H1 (cell line): ENCODE measurements around the gene FNDC7. TPM values are rescaled to one million over a fixed set of nuclear protein-coding genes. Genes with fewer than 3 reads are reported as not detected.

Experiments
- CTCF ChIA-PET: fragments of 300-600 bp; sonication (Branson Sonifier 250); formaldehyde crosslinking; loops from one replicate; lab custom pipeline; 2021; ENCODE audit not compliant: partially characterized antibody; lab: Charles Lee
- POLR2A ChIA-PET: fragments of 300-600 bp; sonication (Branson Sonifier 250); formaldehyde crosslinking; loops from one replicate; lab custom pipeline; 2021; ENCODE audit warnings: inconsistent platforms; ENCODE audit not compliant: partially characterized antibody; lab: Charles Lee
- DNase-seq, 2 experiments: peaks; one replicate each; pipeline versions ENCODE4 v3.0.0 to v3.0.0-alpha.2; 2010 to 2022; ENCODE audit warnings: low spot score in 2 of 2, low read depth in 1 of 2, mixed read lengths in 1 of 2
- FAIRE-seq: peaks from 2 replicates; lab custom pipeline; 2011; peaks lifted over from hg19 to GRCh38; lab: Jason Lieb, UNC
- H2AFZ ChIP-seq: 2 replicates; pipeline ENCODE4 v1.8.1; 2012; ENCODE audit warnings: low read length, inconsistent platforms
- H2AK5ac ChIP-seq: 2 replicates; pipeline ENCODE4 v1.6.1; 2013; ENCODE audit warnings: low read depth, low read length
- H2BK120ac ChIP-seq: replicated peaks from 2 replicates; pipeline ENCODE3; 2013; ENCODE audit warnings: low read depth, low read length, inconsistent platforms
- H2BK12ac ChIP-seq: 2 replicates; pipeline ENCODE4 v1.6.1; 2013; ENCODE audit warnings: low read depth, low read length
- H2BK15ac ChIP-seq: 2 replicates; pipeline ENCODE4 v1.6.1; 2013; ENCODE audit warnings: low read length
- H2BK20ac ChIP-seq: 2 replicates; pipeline ENCODE4 v1.6.1; 2013; ENCODE audit warnings: low read length
- H2BK5ac ChIP-seq: 2 replicates; pipeline ENCODE4 v1.6.1; 2013; ENCODE audit warnings: low read depth, low read length
- H3K14ac ChIP-seq: 2 replicates; pipeline ENCODE4 v1.6.1; 2013; ENCODE audit warnings: inconsistent platforms; ENCODE audit not compliant: insufficient read length
- H3K18ac ChIP-seq: 2 replicates; pipeline ENCODE4 v1.6.1; 2013; ENCODE audit warnings: low read length; ENCODE audit errors: extremely low read depth
- H3K23ac ChIP-seq: 2 replicates; pipeline ENCODE4 v1.6.1; 2013; ENCODE audit warnings: inconsistent platforms; ENCODE audit not compliant: insufficient read length
- H3K23me2 ChIP-seq: 2 replicates; pipeline ENCODE4 v1.6.1; 2013; ENCODE audit warnings: low read depth, low read length
- H3K27ac ChIP-seq: 2 replicates; pipeline ENCODE4 v1.6.1; 2011; ENCODE audit warnings: low read depth, low read length, inconsistent platforms
- H3K27me3 ChIP-seq, 4 experiments: replicated peaks in 1 of 4; 1 replicate in 1 of 4; 2 replicates in 3 of 4; pipeline versions ENCODE4 v1.6.1 to v1.8.1; 2011 to 2013; ENCODE audit warnings: low read length in 3 of 4, mild to moderate bottlenecking in 3 of 4, inconsistent platforms in 2 of 4, mixed read lengths in 2 of 4, moderate library complexity in 1 of 4; ENCODE audit not compliant: control insufficient read depth in 3 of 4, insufficient read depth in 3 of 4; ENCODE audit errors: extremely low read depth in 1 of 4
- H3K36me3 ChIP-seq, 4 experiments: 2 replicates each; pipeline versions ENCODE4 v1.6.1 to v1.8.1; 2011 to 2013; ENCODE audit warnings: mild to moderate bottlenecking in 4 of 4, low read length in 3 of 4, moderate library complexity in 2 of 4, control low read depth in 1 of 4, inconsistent platforms in 1 of 4; ENCODE audit not compliant: insufficient read depth in 4 of 4, control insufficient read depth in 2 of 4
- H3K4ac ChIP-seq: replicated peaks from 2 replicates; pipeline ENCODE3; 2013; ENCODE audit warnings: low read length, low read depth, mixed read lengths, inconsistent platforms; ENCODE audit not compliant: insufficient read length
- H3K4me1 ChIP-seq, 4 experiments: replicated peaks in 1 of 4; 1 replicate in 1 of 4; 2 replicates in 3 of 4; pipeline versions ENCODE4 v1.6.1 to v1.8.1; 2011 to 2013; ENCODE audit warnings: low read length in 3 of 4, inconsistent platforms in 2 of 4, mixed read lengths in 1 of 4; ENCODE audit not compliant: insufficient read depth in 4 of 4, control insufficient read depth in 3 of 4
- H3K4me2 ChIP-seq, 2 experiments: 2 replicates each; pipeline versions ENCODE4 v1.6.1 to v1.8.1; 2011 to 2013; ENCODE audit warnings: low read depth in 2 of 2, low read length in 2 of 2, control low read depth in 1 of 2, inconsistent platforms in 1 of 2, mild to moderate bottlenecking in 1 of 2; ENCODE audit not compliant: insufficient read depth in 1 of 2
- H3K4me3 ChIP-seq, 4 experiments: fragments of 200-600, 300-600 bp in 1 of 4; sonication (generic), shearing (Covaris generic), sonication (Bioruptor Twin) in 1 of 4; 2 replicates each; pipeline versions ENCODE4 v1.5.1 to v1.8.1; 2011 to 2016; ENCODE audit warnings: low read length in 4 of 4, low read depth in 3 of 4, control low read depth in 2 of 4, inconsistent platforms in 2 of 4, mild to moderate bottlenecking in 2 of 4, mixed read lengths in 1 of 4, moderate library complexity in 1 of 4; ENCODE audit not compliant: insufficient read depth in 2 of 4; ENCODE audit errors: extremely low read depth in 1 of 4
- H3K56ac ChIP-seq: replicated peaks from 2 replicates; pipeline ENCODE3; 2013; ENCODE audit warnings: low read depth, mild to moderate bottlenecking, mixed read lengths, low read length, inconsistent platforms; ENCODE audit not compliant: insufficient read length
- H3K79me1 ChIP-seq: 2 replicates; pipeline ENCODE4 v1.6.1; 2013; ENCODE audit warnings: low read depth, low read length, control low read depth
- H3K79me2 ChIP-seq, 2 experiments: 2 replicates each; pipeline versions ENCODE4 v1.6.1 to v1.8.1; 2012 to 2013; ENCODE audit warnings: low read length in 2 of 2, mild to moderate bottlenecking in 2 of 2, inconsistent platforms in 1 of 2; ENCODE audit not compliant: insufficient read depth in 2 of 2, control insufficient read depth in 1 of 2
- H3K9ac ChIP-seq, 4 experiments: replicated peaks in 1 of 4; 1 replicate in 1 of 4; 2 replicates in 3 of 4; pipeline versions ENCODE4 v1.6.1 to v1.8.1; 2011 to 2013; ENCODE audit warnings: low read depth in 3 of 4, low read length in 3 of 4, control low read depth in 2 of 4, mild to moderate bottlenecking in 2 of 4, moderate library complexity in 2 of 4, inconsistent platforms in 1 of 4; ENCODE audit errors: extremely low read depth in 1 of 4
- H3K9me3 ChIP-seq, 2 experiments: 2 replicates each; pipeline versions ENCODE4 v1.6.1 to v1.8.1; 2012 to 2013; ENCODE audit warnings: mild to moderate bottlenecking in 2 of 2, moderate library complexity in 2 of 2, control low read depth in 1 of 2, inconsistent platforms in 1 of 2, low read depth in 1 of 2, low read length in 1 of 2, mixed read lengths in 1 of 2; ENCODE audit not compliant: insufficient read depth in 2 of 2
- H4K20me1 ChIP-seq, 2 experiments: replicated peaks in 1 of 2; 2 replicates each; pipeline versions ENCODE3 to v1.8.1; 2011 to 2013; ENCODE audit warnings: inconsistent platforms in 2 of 2, low read length in 2 of 2, mild to moderate bottlenecking in 1 of 2; ENCODE audit not compliant: insufficient read depth in 2 of 2, control insufficient read depth in 1 of 2
- H4K5ac ChIP-seq: 2 replicates; pipeline ENCODE4 v1.6.1; 2013; ENCODE audit warnings: low read length, low read depth, mixed read lengths, inconsistent platforms; ENCODE audit not compliant: insufficient read length
- H4K8ac ChIP-seq: 2 replicates; pipeline ENCODE4 v1.8.0; 2013; ENCODE audit warnings: mild to moderate bottlenecking, moderate library complexity, low read length, inconsistent platforms; ENCODE audit not compliant: insufficient read depth; ENCODE audit errors: extremely low read depth
- H4K91ac ChIP-seq: replicated peaks from 2 replicates; pipeline ENCODE3; 2013; ENCODE audit warnings: low read length, mixed read lengths, inconsistent platforms; ENCODE audit not compliant: insufficient read length
- CEBPB ChIP-seq: IDR thresholded peaks from 2 replicates; pipeline ENCODE4 v1.6.1; 2012; ENCODE audit warnings: low read depth, low read length
- POLR2A ChIP-seq, 2 experiments: IDR thresholded peaks; 1 replicate in 1 of 2; 2 replicates in 1 of 2; pipeline ENCODE4 v1.6.1; 2011; ENCODE audit warnings: low read depth in 2 of 2, low read length in 2 of 2, mild to moderate bottlenecking in 2 of 2; ENCODE audit errors: control extremely low read depth in 1 of 2
- WGBS, 2 experiments: shearing (Covaris generic) in 1 of 2; methylation state at CpG; one replicate each; pipeline versions ENCODE4 v1.1.6 to v1.1.7; 2013 to 2015; ENCODE audit warnings: low lambda C conversion rate in 2 of 2, mixed read lengths in 2 of 2, inconsistent platforms in 1 of 2, low coverage in 1 of 2, missing lambda C conversion rate in 1 of 2; ENCODE audit not compliant: insufficient replicate concordance in 2 of 2, insufficient coverage in 1 of 2, insufficient read length in 1 of 2; ENCODE audit errors: extremely low coverage in 1 of 2, missing lambda C conversion rate in 1 of 2; 5-methylcytosine and 5-hydroxymethylcytosine counted together
- polyA plus RNA-seq, 7 experiments: library from polyadenylated mRNA; depleted of rRNA in 3 of 7; stranded (reverse) in 5 of 7; unstranded in 2 of 7; fragments of >200 nt in 5 of 7; fragments of 200-250 nt in 2 of 7; gene quantifications; 1 replicate in 5 of 7; 2 replicates in 1 of 7; 4 replicates in 1 of 7; pipeline versions ENCODE4 v1.2.1 to v1.2.3, GENCODE V29; 2011 to 2013; ENCODE audit warnings: missing spikeins in 2 of 7, mixed read lengths in 2 of 7
- total RNA-seq: library from RNA; stranded (reverse); fragmentation: NEBNext Ultra II Directional; extraction: Animal tissue kit (Norgen Biotek cat#: 25700); gene quantifications from 2 replicates; pipeline ENCODE4 v1.2.1, GENCODE V29; 2021

Gene FNDC7
- total and polyA plus RNA-seq, 2 of the 8 experiments (the other 6 are each of a cell fraction or from before 2014, with no cell fraction given) = 0.13 to 0.20 TPM

DNA sequence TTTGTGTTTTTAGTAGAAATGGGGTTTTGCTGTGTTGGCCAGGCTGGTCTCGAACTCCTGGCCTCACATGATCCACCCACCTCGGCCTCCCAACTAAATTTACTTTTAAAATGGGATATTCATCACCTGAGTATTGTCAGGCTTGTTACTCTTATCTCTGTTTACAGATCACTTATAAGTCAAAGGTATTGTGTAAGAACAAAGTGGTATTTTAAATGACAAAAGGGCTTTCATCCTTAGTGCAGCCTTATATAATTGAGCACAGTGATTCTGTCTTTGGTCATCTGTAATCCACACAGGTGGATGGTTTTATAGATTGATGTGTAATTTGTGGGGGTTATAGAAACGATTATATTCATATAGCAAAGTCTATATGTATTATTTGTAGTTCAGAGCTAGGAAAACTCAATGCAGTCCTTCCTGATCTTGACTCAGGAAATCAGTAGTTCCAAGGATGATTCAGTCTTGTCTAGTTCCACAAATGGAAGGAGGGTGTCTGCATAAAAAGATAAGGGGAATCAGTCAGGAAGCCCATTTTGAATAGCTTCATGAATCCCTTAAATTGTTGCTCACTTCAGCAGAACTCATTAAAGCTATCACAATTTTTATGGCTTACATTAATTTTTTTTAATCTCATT lies 68.3 kb downstream of the FNDC7 start:
- Histone ChIP-seq H2BK15ac (no peak overlapping the region), H3K14ac (no peak overlapping the region), H2BK20ac (no peak overlapping the region), H3K4me3 (no peak overlapping the region), H2BK12ac (no peak overlapping the region), H3K4ac (no peak overlapping the region), H3K23ac (no peak overlapping the region), H3K79me1 (no peaks in the 10 kb centered on the region), H3K18ac (no peak overlapping the region), H3K56ac (no peak overlapping the region), H2AFZ (no peak overlapping the region), H3K4me1 (no peaks in the 10 kb centered on the region), H2BK120ac (no peak overlapping the region), H3K9me3 (peaks cover 20 to 21% of the 10 kb centered on the region in 2 experiments), H3K27me3 (no peaks in the 10 kb centered on the region), H3K4me2 (no peak overlapping the region), H4K91ac (no peak overlapping the region), H3K23me2 (no peaks in the 10 kb centered on the region), H4K20me1 (no peaks in the 10 kb centered on the region), H4K5ac (no peak overlapping the region), H2AK5ac (no peak overlapping the region), H3K79me2 (no peaks in the 10 kb centered on the region), H3K9ac (no peak overlapping the region), H3K27ac (no peak overlapping the region), H3K36me3 (peaks cover 2 to 43% (median 25%) of the 10 kb centered on the region in 4 experiments; a peak in 5 of 8 replicates), H2BK5ac (no peak overlapping the region), H4K8ac (no peak overlapping the region)
- DNase-seq (no peak), FAIRE-seq (no peak)
- CTCF ChIA-PET = no interaction called here
- POLR2A ChIA-PET = no interaction called here
- WGBS, 2 experiments = 85 to 100% methylated on average over 1 to 3 of the region's 3 CpGs
- TF ChIP-seq POLR2A (IDR thresholded peaks at IDR 0.05; ENCODE audit: control extremely low read depth in 1 of 2, low read depth in 2 of 2, low read length in 2 of 2) (no peak), CEBPB (peak; percentile 37; the same call in 1 of the 2 replicates)
